Loucy (cell line): ENCODE measurements around the gene NET1.

ENCODE experiments used
- EZH2phosphoT487 ChIP-seq: fragments of 200-600 bp; IDR thresholded peaks from 2 replicates; pipeline ENCODE4 v1.6.1; 2018; ENCODE audit warnings: antibody characterized with exemption, mild to moderate bottlenecking, moderate library complexity, borderline replicate concordance
- TF ChIP-seq, protein P1 (sequence below): fragments of 200-600 bp; sonication (generic); conservative IDR thresholded peaks from 2 replicates; pipeline ENCODE4 v1.5.1; 2014; ENCODE audit warnings: mild to moderate bottlenecking, antibody characterized with exemption, low read length

DNA sequence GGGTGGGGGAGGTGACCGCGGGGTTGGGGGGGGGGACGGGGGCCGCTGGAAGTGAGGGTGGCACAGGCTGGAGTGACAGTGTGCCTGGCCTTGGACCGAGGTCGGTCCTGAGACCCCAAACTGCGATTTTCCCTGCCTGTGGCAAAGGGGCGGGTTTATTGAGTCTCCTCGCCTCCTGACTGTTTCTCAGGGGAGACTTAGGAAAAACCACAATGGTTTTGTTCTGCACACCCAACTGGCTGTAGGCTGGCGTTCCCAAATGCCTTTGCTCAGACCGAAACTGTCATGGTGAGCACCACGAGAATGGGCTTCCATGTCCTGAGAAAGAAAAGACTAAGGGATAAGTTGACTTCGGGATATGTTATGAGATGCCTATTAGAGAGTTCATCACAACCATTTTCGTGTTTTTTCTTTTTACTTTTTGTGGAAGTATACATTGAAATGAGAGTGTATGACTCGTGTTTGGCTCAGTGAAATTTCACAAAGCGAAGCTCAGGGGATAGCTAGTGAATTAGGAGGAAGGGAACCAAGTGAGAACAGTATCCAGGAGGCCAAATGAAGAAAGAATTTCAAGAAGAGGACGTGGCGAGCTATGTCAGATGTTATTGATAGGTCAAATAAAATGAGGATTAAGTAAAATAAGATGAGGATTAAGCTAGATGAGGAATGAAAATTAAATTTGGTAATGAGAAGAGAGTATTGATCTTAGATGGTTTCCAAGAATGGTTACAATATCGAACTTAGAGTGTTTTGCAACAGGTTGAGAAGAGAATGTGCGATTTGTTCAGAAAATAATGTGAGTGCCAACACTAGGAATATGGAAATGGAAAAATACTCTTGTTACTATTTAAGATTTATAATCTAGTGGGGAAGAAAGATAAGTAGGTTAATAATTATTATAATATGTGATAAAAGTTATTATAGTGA, 918 bp downstream of the NET1 start:
- TF ChIP-seq, protein P1, sequence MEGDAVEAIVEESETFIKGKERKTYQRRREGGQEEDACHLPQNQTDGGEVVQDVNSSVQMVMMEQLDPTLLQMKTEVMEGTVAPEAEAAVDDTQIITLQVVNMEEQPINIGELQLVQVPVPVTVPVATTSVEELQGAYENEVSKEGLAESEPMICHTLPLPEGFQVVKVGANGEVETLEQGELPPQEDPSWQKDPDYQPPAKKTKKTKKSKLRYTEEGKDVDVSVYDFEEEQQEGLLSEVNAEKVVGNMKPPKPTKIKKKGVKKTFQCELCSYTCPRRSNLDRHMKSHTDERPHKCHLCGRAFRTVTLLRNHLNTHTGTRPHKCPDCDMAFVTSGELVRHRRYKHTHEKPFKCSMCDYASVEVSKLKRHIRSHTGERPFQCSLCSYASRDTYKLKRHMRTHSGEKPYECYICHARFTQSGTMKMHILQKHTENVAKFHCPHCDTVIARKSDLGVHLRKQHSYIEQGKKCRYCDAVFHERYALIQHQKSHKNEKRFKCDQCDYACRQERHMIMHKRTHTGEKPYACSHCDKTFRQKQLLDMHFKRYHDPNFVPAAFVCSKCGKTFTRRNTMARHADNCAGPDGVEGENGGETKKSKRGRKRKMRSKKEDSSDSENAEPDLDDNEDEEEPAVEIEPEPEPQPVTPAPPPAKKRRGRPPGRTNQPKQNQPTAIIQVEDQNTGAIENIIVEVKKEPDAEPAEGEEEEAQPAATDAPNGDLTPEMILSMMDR, result no peak
- no peak for TF ChIP-seq EZH2phosphoT487
